HEK293T (cell line): Measurements from ENCODE around the gene SPRR4.

Experiments used
- CTCF ChIA-PET: fragments of 350-600 bp; formaldehyde crosslinking; extraction: SDS; loops from one replicate; lab custom pipeline; 2021; ENCODE audit warnings: antibody characterized with exemption, inconsistent platforms; lab: Yijun Ruan, JAX
- POLR2A ChIA-PET: fragments of 350-600 bp; formaldehyde crosslinking; extraction: SDS; loops from one replicate; lab custom pipeline; 2020; ENCODE audit warnings: antibody characterized with exemption, inconsistent platforms; lab: Yijun Ruan, JAX
- DNase-seq: peaks from one replicate; pipeline ENCODE4 v3.0.0; 2012; ENCODE audit warnings: mixed read lengths; ENCODE audit errors: extremely low spot score
- ARNT ChIP-seq: fragments of 450-650 bp; IDR thresholded peaks from 2 replicates; pipeline ENCODE4 v1.6.1; 2017; ENCODE audit warnings: mild to moderate bottlenecking
- BHLHE40 ChIP-seq: fragments of 450-650 bp; IDR thresholded peaks from 2 replicates; pipeline ENCODE4 v1.6.1; 2016; ENCODE audit warnings: mild to moderate bottlenecking, moderate library complexity, borderline replicate concordance
- CTBP1 ChIP-seq: fragments of 450-650 bp; IDR thresholded peaks from 2 replicates; pipeline ENCODE4 v1.6.1; 2016; ENCODE audit warnings: borderline replicate concordance
- ELF4 ChIP-seq: fragments of 450-650 bp; IDR thresholded peaks from 2 replicates; pipeline ENCODE4 v1.6.1; 2017; ENCODE audit warnings: antibody characterized with exemption
- FOXA1 ChIP-seq: fragments of 450-650 bp; IDR thresholded peaks from 2 replicates; pipeline ENCODE4 v1.6.1; 2016; ENCODE audit warnings: mild to moderate bottlenecking
- FOXK2 ChIP-seq: fragments of 450-650 bp; IDR thresholded peaks from 2 replicates; pipeline ENCODE4 v1.6.1; 2016; ENCODE audit warnings: mild to moderate bottlenecking
- FOXM1 ChIP-seq: fragments of 450-650 bp; IDR thresholded peaks from 2 replicates; pipeline ENCODE4 v1.6.1; 2017; ENCODE audit warnings: mild to moderate bottlenecking, borderline replicate concordance
- HDGF ChIP-seq: fragments of 450-650 bp; IDR thresholded peaks from 2 replicates; pipeline ENCODE4 v1.6.1; 2017; ENCODE audit warnings: antibody characterized with exemption, borderline replicate concordance
- L3MBTL2 ChIP-seq: fragments of 450-650 bp; conservative IDR thresholded peaks from 2 replicates; pipeline ENCODE4 v1.6.1; 2016; ENCODE audit warnings: mild to moderate bottlenecking
- LEF1 ChIP-seq: fragments of 450-650 bp; IDR thresholded peaks from 2 replicates; pipeline ENCODE4 v1.6.1; 2017; ENCODE audit warnings: mild to moderate bottlenecking, borderline replicate concordance
- NFRKB ChIP-seq: fragments of 450-650 bp; IDR thresholded peaks from 2 replicates; pipeline ENCODE4 v1.6.1; 2016; ENCODE audit warnings: mild to moderate bottlenecking, moderate library complexity
- PKNOX1 ChIP-seq: fragments of 450-650 bp; IDR thresholded peaks from 2 replicates; pipeline ENCODE4 v1.6.1; 2016
- SP1 ChIP-seq: fragments of 450-650 bp; IDR thresholded peaks from 2 replicates; pipeline ENCODE4 v1.6.1; 2017
- SUZ12 ChIP-seq: fragments of 450-650 bp; IDR thresholded peaks from 2 replicates; pipeline ENCODE4 v1.6.1; 2016; ENCODE audit warnings: mild to moderate bottlenecking
- TARDBP ChIP-seq: fragments of 450-650 bp; IDR thresholded peaks from 2 replicates; pipeline ENCODE4 v1.6.1; 2016
- ZNF384 ChIP-seq: fragments of 450-650 bp; IDR thresholded peaks from 2 replicates; pipeline ENCODE4 v1.6.1; 2016

SPRR4 gene

GRCh38 chr1:152960452-152961044, 9.9 kb upstream of the SPRR4 start:
- ChIA-PET POLR2A (no interaction called here), CTCF (no interaction called here)
- DNase-seq, result peak; percentile 18
- TF ChIP-seq NFRKB (no peak), ZNF384 (no peak), SUZ12 (no peak), L3MBTL2 (no peak), ELF4 (no peak), BHLHE40 (no peak)

GRCh38 chr1:152961226-152961891, 9.1 kb upstream of the SPRR4 start:
- no peak for DNase-seq
- ChIA-PET POLR2A (no interaction called here), CTCF (interaction anchor here (0.6 kb wide), 1 partner anchor 247 kb away, joined by 7 read pairs; no protein-coding TSS in a partner anchor)
- TF ChIP-seq L3MBTL2 (no peak), SUZ12 (no peak), FOXA1 (no peak), FOXK2 (no peak), HDGF (no peak), ELF4 (no peak), ARNT (no peak), SP1 (no peak), LEF1 (no peak), CTBP1 (no peak), NFRKB (no peak)

GRCh38 chr1:152962876-152963415, 7.5 kb upstream of the SPRR4 start:
- TF ChIP-seq L3MBTL2 (no peak), ARNT (no peak), SUZ12 (no peak), FOXM1 (no peak), TARDBP (no peak), SP1 (no peak), CTBP1 (no peak)
- ChIA-PET POLR2A (no interaction called here), CTCF (no interaction called here)
- DNase-seq, result no peak

- DNase-seq, result no peak
- POLR2A ChIA-PET, result no interaction called here
Measured at GRCh38 chr1:152964536-152964935, 5.9 kb upstream of the SPRR4 start.

GRCh38 chr1:152965853-152966252, 4.6 kb upstream of the SPRR4 start:
- ChIA-PET CTCF (no interaction called here), POLR2A (no interaction called here)
- TF ChIP-seq NFRKB (no peak), FOXA1 (no peak), BHLHE40 (no peak), SP1 (no peak), LEF1 (no peak), ELF4 (no peak), HDGF (no peak), PKNOX1 (no peak), TARDBP (no peak), CTBP1 (no peak), FOXK2 (no peak)
- no peak for DNase-seq

More at GRCh38 chr1:152964536-152964935, 5.9 kb upstream of the SPRR4 start:
- TF ChIP-seq ARNT (no peak), ELF4 (no peak), SP1 (no peak), FOXA1 (no peak), LEF1 (no peak), TARDBP (no peak), HDGF (no peak), FOXK2 (no peak), L3MBTL2 (no peak), ZNF384 (no peak), SUZ12 (no peak), BHLHE40 (no peak), CTBP1 (no peak), NFRKB (no peak), FOXM1 (no peak)
- CTCF ChIA-PET, result no interaction called here

- DNase-seq, result no peak
- TF ChIP-seq ELF4 (no peak), LEF1 (no peak), L3MBTL2 (no peak), HDGF (no peak), ZNF384 (no peak), NFRKB (no peak)
- ChIA-PET POLR2A (no interaction called here), CTCF (no interaction called here)
Measured at GRCh38 chr1:152967201-152967600, 3.2 kb upstream of the SPRR4 start.

- POLR2A ChIA-PET, result no interaction called here
- no peak for TF ChIP-seq ZNF384
- no peak for TF ChIP-seq TARDBP
- no peak for TF ChIP-seq SUZ12
- TF ChIP-seq NFRKB, result no peak
- no peak for TF ChIP-seq HDGF
- TF ChIP-seq FOXK2, result no peak
- no peak for TF ChIP-seq FOXM1
- no peak for TF ChIP-seq L3MBTL2
- no peak for TF ChIP-seq ELF4
- CTCF ChIA-PET, result interaction anchor here (0.7 kb wide), 1 partner anchor 206 kb away, joined by 3 read pairs; no protein-coding TSS in a partner anchor
- no peak for DNase-seq
Measured at GRCh38 chr1:152968248-152968647, 2.2 kb upstream of the SPRR4 start.
